ENCODE results near the gene LHX5. TPM values are rescaled to one million over a fixed set of nuclear protein-coding genes. Genes with fewer than 3 reads are reported as not detected.

The LHX5 gene
- total RNA-seq, 3 donors from 2014 or later = not detected

DNA sequence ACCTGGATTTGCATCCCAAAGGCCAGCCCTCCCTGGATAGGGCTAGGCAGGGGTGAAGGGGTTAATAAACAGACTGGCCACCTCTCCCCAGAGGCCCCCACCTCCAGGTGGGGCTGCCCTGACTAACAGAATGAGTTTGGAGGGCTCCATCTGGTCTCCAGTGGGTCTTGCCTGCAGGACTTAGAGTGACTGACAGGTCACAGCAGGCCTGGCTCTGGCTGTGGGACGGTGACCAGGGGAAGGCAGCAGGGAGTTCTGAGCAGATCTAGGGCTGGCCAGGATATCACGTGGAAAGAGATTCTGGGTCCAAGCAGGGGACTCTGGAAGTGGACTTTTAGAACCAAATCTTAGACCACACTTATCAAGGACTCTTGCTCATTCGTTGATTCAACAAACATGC, 40.9 kb upstream of the LHX5 start:
- Histone ChIP-seq H3K4me1 (no peaks in the 10 kb centered on the region), H3K9me3 (no peaks in the 10 kb centered on the region), H3K36me3 (no peaks in the 10 kb centered on the region), H3K27me3 (peaks cover 0 to 90% of the 10 kb centered on the region in 2 donors), H3K4me3 (no peak overlapping the region), H3K27ac (no peak overlapping the region)
- intact Hi-C loops (cut with DNase I; ENCODE audit: low total_unique reads) = no loop called here
- no peak for DNase-seq (ENCODE audit: low spot score in 2 of 2)
- TF ChIP-seq POLR2A (IDR thresholded peaks at IDR 0.05) = no peak
- TF ChIP-seq, protein P1, sequence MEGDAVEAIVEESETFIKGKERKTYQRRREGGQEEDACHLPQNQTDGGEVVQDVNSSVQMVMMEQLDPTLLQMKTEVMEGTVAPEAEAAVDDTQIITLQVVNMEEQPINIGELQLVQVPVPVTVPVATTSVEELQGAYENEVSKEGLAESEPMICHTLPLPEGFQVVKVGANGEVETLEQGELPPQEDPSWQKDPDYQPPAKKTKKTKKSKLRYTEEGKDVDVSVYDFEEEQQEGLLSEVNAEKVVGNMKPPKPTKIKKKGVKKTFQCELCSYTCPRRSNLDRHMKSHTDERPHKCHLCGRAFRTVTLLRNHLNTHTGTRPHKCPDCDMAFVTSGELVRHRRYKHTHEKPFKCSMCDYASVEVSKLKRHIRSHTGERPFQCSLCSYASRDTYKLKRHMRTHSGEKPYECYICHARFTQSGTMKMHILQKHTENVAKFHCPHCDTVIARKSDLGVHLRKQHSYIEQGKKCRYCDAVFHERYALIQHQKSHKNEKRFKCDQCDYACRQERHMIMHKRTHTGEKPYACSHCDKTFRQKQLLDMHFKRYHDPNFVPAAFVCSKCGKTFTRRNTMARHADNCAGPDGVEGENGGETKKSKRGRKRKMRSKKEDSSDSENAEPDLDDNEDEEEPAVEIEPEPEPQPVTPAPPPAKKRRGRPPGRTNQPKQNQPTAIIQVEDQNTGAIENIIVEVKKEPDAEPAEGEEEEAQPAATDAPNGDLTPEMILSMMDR (IDR thresholded peaks at IDR 0.05) = no peak
- no peak for TF ChIP-seq POLR2AphosphoS5 (IDR thresholded peaks at IDR 0.05)

DNA sequence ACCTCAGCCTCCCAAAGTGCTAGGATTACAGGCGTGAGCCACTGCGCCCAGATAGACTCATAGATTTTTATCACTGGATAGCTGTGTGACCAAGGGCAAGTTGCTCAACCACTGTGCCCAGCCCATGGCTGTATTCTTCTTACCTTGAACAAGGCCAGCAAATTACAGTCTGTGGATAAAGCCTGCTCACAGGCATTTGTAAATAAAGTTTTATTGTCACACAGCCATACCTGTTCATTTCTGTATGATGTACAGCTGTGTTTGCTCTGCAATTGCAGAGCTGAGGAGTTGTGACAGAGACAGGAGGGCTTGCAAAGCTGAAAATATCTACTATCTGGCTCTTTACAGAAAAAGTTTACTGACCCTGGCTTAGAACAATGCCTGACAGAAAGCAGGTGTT, 35.2 kb upstream of the LHX5 start:
- Histone ChIP-seq H3K4me3 (no peak overlapping the region), H3K36me3 (no peaks in the 10 kb centered on the region), H3K27me3 (peaks cover 0 to 52% of the 10 kb centered on the region in 2 donors), H3K9me3 (peaks cover 7 to 8% of the 10 kb centered on the region in 2 donors), H3K4me1 (no peaks in the 10 kb centered on the region), H3K27ac (no peak overlapping the region)
- intact Hi-C loops (cut with DNase I; ENCODE audit: low total_unique reads) = loop anchor here (10.0 kb wide), 1 partner anchor 672 kb away; no protein-coding TSS in a partner anchor
- DNase-seq (ENCODE audit: low spot score in 2 of 2) = no peak
- no peak for TF ChIP-seq POLR2A (IDR thresholded peaks at IDR 0.05)
- TF ChIP-seq POLR2AphosphoS5 (IDR thresholded peaks at IDR 0.05) = no peak
- TF ChIP-seq, protein P1 (IDR thresholded peaks at IDR 0.05) = no peak

DNA sequence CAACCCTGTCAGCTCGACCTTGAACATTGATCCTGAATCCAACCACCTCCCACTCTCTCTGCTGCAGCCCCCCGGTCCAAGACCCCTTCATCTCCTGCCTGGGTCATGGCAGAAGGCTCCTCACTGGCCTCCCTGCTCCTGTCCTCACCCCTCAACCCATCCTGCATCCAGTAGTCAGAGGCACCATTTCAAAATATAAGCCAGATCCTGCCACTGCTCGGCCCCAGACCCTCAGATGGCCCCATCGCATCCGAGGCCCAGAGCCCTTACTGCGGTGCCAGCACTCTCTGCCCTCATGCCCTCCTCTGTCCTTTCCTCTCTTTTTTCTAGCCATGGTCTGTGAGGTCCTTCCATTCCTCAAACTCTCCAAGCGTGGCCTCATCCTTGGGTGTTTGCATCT, 34.3 kb upstream of the LHX5 start:
- intact Hi-C loops (cut with DNase I; ENCODE audit: low total_unique reads) = loop anchor here (10.0 kb wide), 1 partner anchor 671 kb away; no protein-coding TSS in a partner anchor
- TF ChIP-seq, protein P1 (IDR thresholded peaks at IDR 0.05) = no peak
- no peak for TF ChIP-seq POLR2AphosphoS5 (IDR thresholded peaks at IDR 0.05)
- no peak for TF ChIP-seq POLR2A (IDR thresholded peaks at IDR 0.05)
- Histone ChIP-seq H3K36me3 (no peaks in the 10 kb centered on the region), H3K9me3 (peaks cover 7 to 11% of the 10 kb centered on the region in 2 donors), H3K4me1 (no peaks in the 10 kb centered on the region), H3K27ac (no peak overlapping the region), H3K27me3 (peaks cover 0 to 52% of the 10 kb centered on the region in 2 donors), H3K4me3 (no peak overlapping the region)
- DNase-seq (ENCODE audit: low spot score in 2 of 2) = no peak

DNA sequence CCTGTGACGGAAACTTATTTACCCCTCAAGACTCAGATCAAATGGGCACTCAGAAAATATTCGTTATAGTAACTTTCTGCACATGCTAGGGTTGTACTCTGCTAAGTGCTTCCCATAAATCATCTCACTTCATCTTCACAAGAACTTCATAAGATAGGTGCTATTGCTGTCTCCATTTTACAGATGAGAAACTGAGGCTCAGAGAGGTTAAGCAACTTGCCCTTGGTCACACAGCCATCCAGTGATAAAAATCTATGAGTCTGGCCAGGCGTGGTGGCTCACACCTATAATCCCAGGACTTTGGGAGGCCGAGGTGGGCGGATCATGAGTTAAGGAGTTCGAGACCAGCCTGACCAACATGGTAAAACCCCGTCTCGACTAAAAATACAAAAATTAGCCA, 33.2 kb upstream of the LHX5 start:
- H3K27me3 ChIP-seq = peaks cover 0 to 52% of the 10 kb centered on the region in 2 donors
- TF ChIP-seq POLR2AphosphoS5 (IDR thresholded peaks at IDR 0.05) = no peak
- TF ChIP-seq, protein P1 (IDR thresholded peaks at IDR 0.05) = no peak

DNA sequence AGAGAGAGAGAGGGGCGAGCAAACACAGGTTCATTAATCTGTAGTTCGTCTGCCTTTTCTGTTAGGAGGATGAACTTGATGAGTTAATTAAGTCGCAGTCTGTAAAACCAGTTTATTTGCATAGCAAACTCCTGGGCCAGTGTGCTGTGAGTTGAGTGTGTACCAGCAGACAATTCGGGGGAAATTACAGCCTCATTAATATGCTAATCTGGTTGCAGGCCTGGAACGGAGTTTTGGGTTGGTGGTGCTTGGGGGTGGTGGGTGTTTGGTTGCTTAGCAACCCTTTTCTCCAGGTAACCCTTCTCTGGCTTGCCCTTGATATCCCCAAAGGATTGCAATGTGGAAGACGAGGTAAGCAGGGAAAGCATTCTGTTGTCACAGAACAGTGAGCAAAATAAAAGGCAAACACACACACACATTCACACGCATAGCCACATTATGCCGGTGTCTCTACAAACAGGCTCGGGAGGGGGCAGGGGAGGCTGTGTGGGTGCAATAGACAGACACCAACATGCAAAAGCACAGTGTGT, 29.2 kb upstream of the LHX5 start:
- H3K27ac ChIP-seq = no peak overlapping the region
- DNase-seq (ENCODE audit: low spot score in 2 of 2) = no peak
- no peaks in the 10 kb centered on the region for H3K36me3 ChIP-seq
- H3K4me3 ChIP-seq = no peak overlapping the region
- intact Hi-C loops (cut with DNase I; ENCODE audit: low total_unique reads) = loop anchor here (10.0 kb wide), 1 partner anchor 666 kb away; no protein-coding TSS in a partner anchor
- H3K9me3 ChIP-seq = peaks cover 7 to 11% of the 10 kb centered on the region in 2 donors
- H3K27me3 ChIP-seq = peaks cover 0 to 56% of the 10 kb centered on the region in 2 donors
- no peaks in the 10 kb centered on the region for H3K4me1 ChIP-seq
- TF ChIP-seq, protein P1 (IDR thresholded peaks at IDR 0.05) = no peak
- TF ChIP-seq POLR2AphosphoS5 (IDR thresholded peaks at IDR 0.05) = no peak
- no peak for TF ChIP-seq POLR2A (IDR thresholded peaks at IDR 0.05)

More for the DNA sequence above, 33.2 kb upstream of the LHX5 start:
- Histone ChIP-seq H3K4me3 (no peak overlapping the region), H3K36me3 (no peaks in the 10 kb centered on the region), H3K9me3 (peaks cover 7 to 11% of the 10 kb centered on the region in 2 donors), H3K4me1 (no peaks in the 10 kb centered on the region), H3K27ac (no peak overlapping the region)
- intact Hi-C loops (cut with DNase I; ENCODE audit: low total_unique reads) = loop anchor here (10.0 kb wide), 1 partner anchor 670 kb away; no protein-coding TSS in a partner anchor
- no peak for DNase-seq (ENCODE audit: low spot score in 2 of 2)

Measured in breast epithelium (tissue), 4 donors.